GM10266 (cell line): ENCODE data around the gene TMEM95.

Source experiments
- DNase-seq: peaks from one replicate; pipeline ENCODE4 v3.0.0; 2012; ENCODE audit errors: extremely low spot score
- TF ChIP-seq, protein P1 (sequence below): IDR thresholded peaks from 2 replicates; pipeline ENCODE4 v1.5.1; 2012; ENCODE audit warnings: mild to moderate bottlenecking, low read depth; ENCODE audit not compliant: control insufficient read depth, insufficient read depth; ENCODE audit errors: missing control alignments

Gene TMEM95

GRCh38 chr17:7405350-7406234 is 50.6 kb downstream of the TMEM95 start:
- TF ChIP-seq, protein P1, sequence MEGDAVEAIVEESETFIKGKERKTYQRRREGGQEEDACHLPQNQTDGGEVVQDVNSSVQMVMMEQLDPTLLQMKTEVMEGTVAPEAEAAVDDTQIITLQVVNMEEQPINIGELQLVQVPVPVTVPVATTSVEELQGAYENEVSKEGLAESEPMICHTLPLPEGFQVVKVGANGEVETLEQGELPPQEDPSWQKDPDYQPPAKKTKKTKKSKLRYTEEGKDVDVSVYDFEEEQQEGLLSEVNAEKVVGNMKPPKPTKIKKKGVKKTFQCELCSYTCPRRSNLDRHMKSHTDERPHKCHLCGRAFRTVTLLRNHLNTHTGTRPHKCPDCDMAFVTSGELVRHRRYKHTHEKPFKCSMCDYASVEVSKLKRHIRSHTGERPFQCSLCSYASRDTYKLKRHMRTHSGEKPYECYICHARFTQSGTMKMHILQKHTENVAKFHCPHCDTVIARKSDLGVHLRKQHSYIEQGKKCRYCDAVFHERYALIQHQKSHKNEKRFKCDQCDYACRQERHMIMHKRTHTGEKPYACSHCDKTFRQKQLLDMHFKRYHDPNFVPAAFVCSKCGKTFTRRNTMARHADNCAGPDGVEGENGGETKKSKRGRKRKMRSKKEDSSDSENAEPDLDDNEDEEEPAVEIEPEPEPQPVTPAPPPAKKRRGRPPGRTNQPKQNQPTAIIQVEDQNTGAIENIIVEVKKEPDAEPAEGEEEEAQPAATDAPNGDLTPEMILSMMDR: no peak
- DNase-seq: no peak

GRCh38 chr17:7406235-7406825 is 51.4 kb downstream of the TMEM95 start:
- TF ChIP-seq, protein P1: no peak
- no peak for DNase-seq
